ENCODE measurements around the gene NOL7.

Gene NOL7

DNA sequence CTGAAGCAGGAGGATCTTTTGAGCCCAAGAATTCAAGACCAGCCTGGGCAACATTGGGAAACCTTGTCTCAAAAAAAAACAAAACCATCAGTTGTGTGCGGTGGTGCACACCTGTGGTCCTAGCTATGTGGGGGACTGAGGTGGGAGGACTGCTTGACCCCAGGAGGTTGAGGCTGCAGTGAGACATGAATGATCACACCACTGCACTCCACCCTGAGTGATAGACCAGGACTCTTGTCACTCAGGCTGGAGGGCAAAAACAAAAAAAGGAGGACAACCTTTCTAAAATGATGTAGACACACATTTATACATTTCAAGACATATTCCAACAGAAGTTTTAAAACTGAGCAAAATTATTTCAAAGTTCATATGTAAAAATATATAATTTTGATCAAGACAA lies 45.1 kb downstream of the NOL7 start:
- no peak for DNase-seq

DNA sequence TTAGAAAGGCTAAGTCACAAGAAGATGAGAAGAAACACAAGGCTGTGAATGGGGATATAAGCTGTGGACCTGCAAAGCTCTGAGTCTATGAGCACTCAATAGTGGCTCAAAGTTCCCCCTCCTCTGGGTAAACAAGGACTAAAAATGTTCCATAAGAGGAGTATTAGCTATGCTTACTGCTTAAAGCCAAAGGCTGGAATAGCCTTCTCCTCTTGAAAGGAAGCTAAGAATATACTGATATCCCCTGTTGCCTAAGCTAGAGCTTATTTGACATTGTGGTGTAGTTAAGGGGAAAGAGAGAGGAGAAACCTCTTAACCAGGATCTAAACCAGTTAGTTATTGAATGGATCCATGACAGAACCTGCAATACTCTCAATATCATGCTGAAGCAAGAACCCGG lies 45.8 kb downstream of the NOL7 start:
- no peak for DNase-seq

DNA sequence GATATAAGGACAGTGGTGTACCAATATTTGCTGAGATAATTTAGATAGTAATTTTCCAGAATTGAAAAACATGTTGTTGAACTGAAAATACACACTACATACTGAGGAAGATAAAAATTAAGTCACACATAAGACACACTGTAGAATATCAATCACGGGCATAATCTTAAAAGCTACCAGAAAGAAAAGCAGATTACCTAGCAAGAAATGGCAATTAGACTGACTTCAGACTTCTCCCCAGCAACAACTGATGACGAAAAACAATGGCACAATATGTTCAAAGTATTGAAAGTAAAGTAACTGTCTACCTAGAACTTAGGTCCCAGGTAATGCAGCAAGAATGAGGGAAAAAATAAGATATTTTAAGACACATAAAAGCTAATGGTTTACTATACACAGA lies 46.5 kb downstream of the NOL7 start:
- DNase-seq: no peak

DNA sequence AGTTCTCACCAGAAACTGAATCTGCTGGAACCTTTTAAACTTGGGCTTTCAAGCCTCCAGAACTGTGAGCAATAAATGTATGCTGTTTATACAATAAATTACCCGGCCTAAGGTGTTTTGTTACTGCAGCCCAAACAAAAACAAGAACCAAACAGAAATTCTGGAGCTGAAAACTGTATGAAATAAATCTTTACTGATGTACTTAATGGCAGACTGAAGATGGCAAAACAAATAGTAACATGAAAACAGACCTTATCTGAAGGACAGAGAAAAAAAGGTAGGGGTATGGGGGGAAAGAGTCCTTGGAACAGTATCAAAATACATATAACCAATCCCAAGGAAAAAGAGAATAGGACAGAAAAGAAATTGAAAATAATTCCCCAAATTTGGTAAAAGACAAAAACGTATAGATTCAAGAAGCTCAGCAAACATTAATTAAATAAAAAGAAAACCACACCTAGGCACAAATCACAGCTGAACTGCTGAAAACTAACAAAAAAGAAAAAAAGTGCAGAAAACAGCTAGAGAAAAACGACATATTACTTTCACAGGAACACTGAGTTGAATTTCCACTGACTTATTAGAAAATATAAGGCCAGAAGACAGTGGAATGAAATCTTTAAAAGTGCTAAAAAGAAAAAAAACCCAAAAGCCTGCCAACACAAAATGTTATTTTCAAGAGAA lies 47.7 kb downstream of the NOL7 start:
- no peak for DNase-seq

DNA sequence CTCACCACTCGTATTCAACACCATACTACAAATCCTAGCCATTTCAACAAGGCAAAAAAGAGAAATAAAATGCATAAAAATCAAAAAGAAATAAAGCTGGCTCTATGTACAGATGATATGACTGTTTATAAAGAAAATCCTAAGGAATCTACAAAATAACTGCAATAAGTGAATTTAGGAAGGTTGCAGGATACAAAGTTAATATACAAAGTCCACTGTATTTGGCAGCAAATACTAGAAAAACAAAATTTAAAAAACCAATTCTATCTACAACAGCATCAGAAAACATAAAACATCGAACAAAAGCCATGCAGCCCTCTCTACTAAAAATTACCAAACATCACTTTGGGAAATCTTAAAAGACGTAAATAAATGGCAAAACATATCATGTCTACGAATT lies 48.9 kb downstream of the NOL7 start:
- no peak for DNase-seq

DNA sequence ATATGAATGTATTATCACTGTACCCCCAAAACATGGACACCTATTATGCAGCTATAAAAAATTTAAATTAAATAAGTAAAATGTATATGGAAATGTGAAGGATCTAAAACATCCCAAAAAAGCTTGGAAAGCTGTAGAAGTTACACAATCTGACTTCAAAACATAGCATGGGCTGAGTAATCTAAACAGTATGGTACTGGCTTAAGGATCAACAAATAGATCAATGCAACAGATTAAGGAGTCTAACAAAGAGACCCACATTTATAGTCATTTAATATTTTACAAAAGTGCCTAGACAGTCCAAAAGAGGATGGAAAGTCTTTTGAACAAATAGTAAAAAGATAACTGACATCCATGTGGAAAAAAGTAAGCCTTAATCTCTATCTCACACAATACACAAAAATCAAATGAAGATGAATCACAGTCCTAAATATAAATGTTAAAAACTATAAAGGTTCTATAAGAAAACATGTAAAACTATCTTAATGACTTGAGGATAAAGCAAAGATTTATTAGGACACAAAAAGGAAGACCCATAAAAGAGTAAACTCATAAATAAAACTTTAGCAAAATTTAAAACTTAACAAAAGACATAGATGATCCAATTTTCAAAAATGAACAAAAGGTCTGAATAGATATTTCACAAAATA lies 49.7 kb downstream of the NOL7 start:
- no peak for DNase-seq

DNA sequence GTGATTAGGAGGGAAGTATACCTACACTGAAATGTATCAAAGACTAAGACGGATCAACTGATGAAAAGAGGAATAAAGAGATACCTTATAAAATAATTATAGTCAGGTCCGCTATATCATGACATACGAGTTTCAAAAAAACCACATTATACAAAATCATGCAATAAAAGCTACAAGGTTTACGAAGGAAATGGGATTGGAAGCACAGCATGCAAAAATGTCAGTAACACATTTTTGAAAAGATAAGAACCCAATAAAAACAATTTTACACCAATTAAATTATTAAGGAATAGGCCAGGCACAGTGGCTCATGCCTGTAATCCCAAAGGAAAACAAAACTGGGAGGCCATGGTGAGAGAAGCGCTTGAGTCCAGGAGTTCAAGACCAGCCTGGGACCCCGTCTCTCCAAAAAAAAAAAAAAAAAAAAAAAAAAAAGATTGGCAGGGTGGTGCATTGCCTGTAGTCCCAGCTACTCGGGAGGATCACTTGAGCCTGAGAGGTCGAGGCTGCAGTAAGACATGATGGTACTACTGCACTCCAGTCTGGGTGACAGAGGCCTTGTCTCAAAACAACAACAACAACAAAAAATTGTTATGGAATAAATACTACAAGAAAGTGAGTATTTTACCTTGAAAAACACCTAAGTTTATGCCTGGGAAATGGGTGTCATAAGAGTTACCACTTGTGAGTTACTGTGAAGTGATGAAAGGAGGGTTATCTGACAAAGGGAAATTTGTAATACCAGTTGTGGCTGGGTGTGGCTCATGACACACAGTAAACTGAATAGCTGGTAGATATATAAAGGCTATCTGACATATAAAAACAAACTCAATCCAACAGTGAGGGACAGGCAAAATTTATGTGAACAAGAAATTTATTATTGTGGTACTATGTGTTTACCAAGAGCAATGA lies 51.3 kb downstream of the NOL7 start:
- no peak for DNase-seq

DNA sequence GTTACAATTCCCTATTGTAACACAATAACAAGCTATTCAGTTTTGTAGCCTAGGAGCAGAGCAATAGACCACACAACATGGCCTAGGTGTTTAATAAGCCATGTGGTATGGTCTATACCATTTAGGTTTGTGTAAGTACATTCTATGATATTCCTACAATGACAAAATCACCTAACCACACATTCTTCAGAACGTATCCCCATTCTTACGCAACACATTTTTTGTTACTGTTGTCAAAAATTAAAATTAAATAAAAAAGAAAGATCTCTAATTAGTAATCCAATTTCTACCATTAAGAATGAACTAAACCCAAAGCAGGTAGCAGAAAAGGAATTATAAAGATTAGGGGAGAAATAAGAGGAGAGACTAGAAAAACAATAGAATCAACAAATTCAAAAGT lies 52.5 kb downstream of the NOL7 start:
- no peak for DNase-seq

DNA sequence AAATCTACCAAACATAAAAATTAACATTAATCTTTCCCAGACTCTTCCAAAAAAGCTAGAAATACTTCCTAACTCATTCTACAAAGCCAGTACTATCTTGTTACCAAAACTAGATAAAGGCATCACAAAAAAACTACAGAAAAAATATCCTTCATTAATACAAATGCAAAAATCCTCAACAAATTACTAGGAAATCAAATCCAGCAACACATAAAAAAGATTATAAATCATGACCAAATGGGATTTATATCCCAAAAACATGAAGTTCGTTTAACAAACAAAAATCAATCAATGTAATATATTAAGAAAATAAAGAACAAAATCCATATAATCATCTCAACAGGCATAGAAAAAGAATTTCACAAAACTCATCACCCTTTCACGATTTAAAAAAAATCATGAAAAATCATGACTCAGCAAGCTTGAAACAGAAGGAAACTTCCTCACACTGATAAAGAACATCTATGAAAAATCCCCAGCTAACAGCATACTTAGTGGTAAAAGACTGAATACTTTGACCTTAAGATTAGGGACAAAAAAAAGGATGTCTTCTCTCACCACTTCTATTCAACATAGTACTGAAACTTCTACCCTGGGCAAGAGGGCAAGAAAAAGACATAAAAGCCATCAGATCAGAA lies 53.3 kb downstream of the NOL7 start:
- DNase-seq: no peak

DNA sequence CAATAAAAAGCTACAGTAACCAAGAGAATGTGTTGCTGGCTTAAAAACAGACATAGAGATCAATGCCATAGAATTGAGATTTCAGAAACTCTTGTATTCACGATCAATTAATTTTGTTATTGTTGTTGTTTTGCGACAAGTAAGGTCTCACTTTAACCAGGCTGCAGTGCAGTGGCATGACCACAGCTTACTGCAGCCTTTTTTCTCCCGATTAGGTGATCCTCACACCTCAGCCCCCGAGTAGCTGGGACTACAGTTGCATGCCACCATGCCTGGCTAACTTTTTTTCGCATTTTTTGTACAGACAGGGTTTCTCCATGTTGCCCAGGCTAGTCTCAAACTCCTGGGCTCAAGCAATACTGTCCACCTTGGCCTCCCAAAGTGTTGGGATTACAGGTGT lies 54.3 kb downstream of the NOL7 start:
- DNase-seq: no peak
